ENCODE measurements around the gene SRD5A1.
A peak's percentile ranks its signal among the peaks of the same experiment; 100 is the strongest.

The SRD5A1 gene

GRCh38 chr5:6722015-6722414 is 88.8 kb downstream of the SRD5A1 start:
- no peak for DNase-seq

GRCh38 chr5:6723122-6723815 is 90.0 kb downstream of the SRD5A1 start:
- Mint-ChIP-seq H3K36me3 (ENCODE audit: low read depth) (peaks cover 48% of the 10 kb centered on the region), H3K4me1 (peaks cover 89% of the 10 kb centered on the region), H3K27me3 (no peaks in the 10 kb centered on the region), H3K27ac (no peak overlapping the region), H3K4me3 (no peak overlapping the region), H3K9me3 (no peaks in the 10 kb centered on the region)
- DNase-seq (no peak), ATAC-seq (no peak)

More at GRCh38 chr5:6722015-6722414, 88.8 kb downstream of the SRD5A1 start:
- Mint-ChIP-seq H3K4me1 (peaks cover 89% of the 10 kb centered on the region), H3K27ac (peak overlapping the region; percentile 83), H3K4me3 (peak overlapping the region; percentile 52), H3K27me3 (no peaks in the 10 kb centered on the region), H3K36me3 (ENCODE audit: low read depth) (peaks cover 47% of the 10 kb centered on the region), H3K9me3 (no peaks in the 10 kb centered on the region)
- ATAC-seq = peak; percentile 12

GRCh38 chr5:6723816-6724300 is 90.6 kb downstream of the SRD5A1 start:
- Mint-ChIP-seq H3K27me3 (no peaks in the 10 kb centered on the region), H3K36me3 (ENCODE audit: low read depth) (peaks cover 42% of the 10 kb centered on the region), H3K4me1 (peaks cover 89% of the 10 kb centered on the region), H3K27ac (peak overlapping the region; percentile 25), H3K9me3 (no peaks in the 10 kb centered on the region), H3K4me3 (no peak overlapping the region)
- DNase-seq = no peak
- no peak for ATAC-seq
